Ishikawa (cell line): ENCODE results near the gene TET2.

Source experiments
- CEBPB ChIP-seq: IDR thresholded peaks from 2 replicates; pipeline ENCODE4 v1.6.1; 2012
- CREB1 ChIP-seq: IDR thresholded peaks from 2 replicates; pipeline ENCODE4 v1.6.1; 2012; ENCODE audit warnings: low read depth
- EGR1 ChIP-seq: IDR thresholded peaks from 2 replicates; pipeline ENCODE4 v1.6.1; 2012
- EP300 ChIP-seq: IDR thresholded peaks from 2 replicates; pipeline ENCODE4 v1.6.1; 2012; ENCODE audit warnings: borderline replicate concordance
- FOXM1 ChIP-seq: IDR thresholded peaks from 2 replicates; pipeline ENCODE4 v1.6.1; 2012; ENCODE audit warnings: low read depth, borderline replicate concordance
- NFIC ChIP-seq: IDR thresholded peaks from 2 replicates; pipeline ENCODE4 v1.6.1; 2012
- RAD21 ChIP-seq: IDR thresholded peaks from 2 replicates; pipeline ENCODE4 v1.6.1; 2012; ENCODE audit warnings: low read depth
- REST ChIP-seq: IDR thresholded peaks from 2 replicates; pipeline ENCODE4 v1.6.1; 2012; ENCODE audit warnings: low read depth, mild to moderate bottlenecking
- TAF1 ChIP-seq: IDR thresholded peaks from 2 replicates; pipeline ENCODE4 v1.6.1; 2012; ENCODE audit warnings: low read depth, mild to moderate bottlenecking
- TCF12 ChIP-seq: IDR thresholded peaks from 2 replicates; pipeline ENCODE4 v1.6.1; 2012; ENCODE audit warnings: low read depth
- TEAD4 ChIP-seq: IDR thresholded peaks from 2 replicates; pipeline ENCODE4 v1.6.1; 2012
- USF1 ChIP-seq: IDR thresholded peaks from 2 replicates; pipeline ENCODE4 v1.6.1; 2012
- YY1 ChIP-seq: IDR thresholded peaks from 2 replicates; pipeline ENCODE4 v1.6.1; 2012; ENCODE audit warnings: low read depth

- TF ChIP-seq REST (no peak), TAF1 (no peak), CREB1 (no peak), USF1 (no peak), RAD21 (no peak), TEAD4 (no peak), EP300 (no peak), NFIC (no peak), TCF12 (no peak), YY1 (no peak), FOXM1 (no peak), EGR1 (no peak), CEBPB (no peak)
These were observed 34.6 kb downstream of the TET2 start for GRCh38 chr4:105181259-105181658.
